Transverse colon (tissue), 4 donors: Measurements from ENCODE around the gene RALGAPA1. TPM values are rescaled to one million over a fixed set of nuclear protein-coding genes. Genes with fewer than 3 reads are reported as not detected.
"Not testable (repeated sequence)": the region's sequence is repeated elsewhere in the genome, so short reads cannot be mapped to it uniquely, and the experiment has no call there.

Source experiments
- DNase-seq: peaks from one replicate; pipeline ENCODE4 v3.0.0-alpha.2; 2019
- H3K27ac ChIP-seq, 4 donors: fragments of 200-600 bp; sonication (generic); 2 replicates each; pipeline ENCODE4 v1.5.1; 2016 to 2018; ENCODE audit warnings: inconsistent platforms in 4 of 4
- H3K27me3 ChIP-seq: fragments of 200-600 bp; sonication (generic); 2 replicates; pipeline ENCODE4 v1.5.1; 2017; ENCODE audit warnings: inconsistent platforms
- H3K36me3 ChIP-seq, 4 donors: fragments of 200-600 bp; sonication (generic); 2 replicates each; pipeline ENCODE4 v1.5.1; 2017 to 2019; ENCODE audit warnings: inconsistent platforms in 4 of 4
- H3K4me1 ChIP-seq, 4 donors: fragments of 200-600 bp; sonication (generic); 2 replicates each; pipeline ENCODE4 v1.5.1; 2017 to 2020; ENCODE audit warnings: inconsistent platforms in 4 of 4
- H3K4me3 ChIP-seq, 4 donors: fragments of 200-600 bp; sonication (generic); 1 replicate in 1 of 4; 2 replicates in 3 of 4; pipeline versions ENCODE4 v1.5.1 to v1.6.1; 2017 to 2019; ENCODE audit warnings: inconsistent platforms in 4 of 4
- H3K9me3 ChIP-seq, 2 donors: fragments of 200-600 bp; sonication (generic); 2 replicates each; pipeline ENCODE4 v1.5.1; 2017 to 2019; ENCODE audit warnings: inconsistent platforms in 2 of 2
- EP300 ChIP-seq: sonication (generic); formaldehyde crosslinking; IDR thresholded peaks from one replicate; pipeline ENCODE4 v1.6.1; 2017; ENCODE audit warnings: antibody characterized with exemption, low read depth
- POLR2A ChIP-seq: fragments of 450-650 bp; IDR thresholded peaks from one replicate; pipeline ENCODE4 v1.6.1; 2016; ENCODE audit warnings: antibody characterized with exemption, mild to moderate bottlenecking, moderate library complexity
- POLR2AphosphoS5 ChIP-seq, 3 donors: sonication (generic); formaldehyde crosslinking; IDR thresholded peaks; one replicate each; pipeline ENCODE4 v1.6.1; 2016; ENCODE audit warnings: antibody characterized with exemption in 3 of 3
- WGBS, 2 donors: methylation state at CpG; one replicate each; pipeline ENCODE4 v1.1.5; 2018; ENCODE audit warnings: low coverage in 1 of 2; 5-methylcytosine and 5-hydroxymethylcytosine counted together
- in situ Hi-C, 4 donors: fragments of 200-750 bp; cut with MboI; loops; one replicate each; pipeline versions ENCODE4 v1.15.0 to v1.15.1; 2017; ENCODE audit warnings: low sequenced_read_pairs in 3 of 4, low pct_ligation_motif_present in 1 of 4, low pct_unique_long_range_greater_than_20kb in 1 of 4
- intact Hi-C: fragments of 100-400 bp; cut with DNase I; formaldehyde crosslinking; loops from one replicate; pipeline ENCODE4 v1.15.1; 2023; ENCODE audit warnings: low total_unique reads
- total RNA-seq, 4 donors: library from RNA; depleted of rRNA; stranded (reverse); fragments of >200 nt; gene quantifications; one replicate each; pipeline ENCODE4 v1.1.0, GENCODE V29; 2016
- TF ChIP-seq, protein P1 (sequence below), 5 experiments: fragments of 200-600 bp in 3 of 5; fragments of 450-650 bp in 2 of 5; sonication (generic) in 3 of 5; IDR thresholded peaks; 1 replicate in 2 of 5; 2 replicates in 3 of 5; pipeline ENCODE4 v1.5.1; 2016 to 2017; ENCODE audit warnings: antibody characterized with exemption in 5 of 5, inconsistent platforms in 3 of 5, mild to moderate bottlenecking in 2 of 5, moderate library complexity in 1 of 5

The RALGAPA1 gene
- total RNA-seq, 4 donors from 2014 or later = 84.7 to 122 (median 119) TPM

DNA sequence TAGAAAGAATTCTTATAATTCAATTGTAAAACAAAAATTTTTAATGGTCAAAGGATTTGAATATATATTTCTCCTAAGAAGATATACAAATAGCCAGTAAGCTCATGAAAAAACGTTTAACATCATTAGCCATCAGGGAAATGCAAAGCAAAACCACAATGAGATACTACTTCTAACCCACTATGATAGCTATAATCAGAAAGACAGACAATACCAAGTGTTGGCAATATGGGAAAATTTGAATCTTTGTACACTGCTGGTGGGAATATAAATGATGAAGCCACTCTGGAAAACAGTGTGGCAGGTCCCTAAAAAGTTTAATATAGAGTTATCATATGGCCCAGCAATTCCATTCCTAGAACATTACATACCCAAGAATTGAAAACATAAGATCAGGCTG lies 25.4 kb downstream of the RALGAPA1 start:
- Histone ChIP-seq H3K27me3 (no peaks in the 10 kb centered on the region), H3K4me3 (no peak overlapping the region), H3K9me3 (peaks cover 4 to 18% of the 10 kb centered on the region in 2 donors), H3K36me3 (no peaks in the 10 kb centered on the region), H3K4me1 (no peaks in the 10 kb centered on the region), H3K27ac (no peak overlapping the region)
- no peak for TF ChIP-seq EP300
- TF ChIP-seq, protein P1, sequence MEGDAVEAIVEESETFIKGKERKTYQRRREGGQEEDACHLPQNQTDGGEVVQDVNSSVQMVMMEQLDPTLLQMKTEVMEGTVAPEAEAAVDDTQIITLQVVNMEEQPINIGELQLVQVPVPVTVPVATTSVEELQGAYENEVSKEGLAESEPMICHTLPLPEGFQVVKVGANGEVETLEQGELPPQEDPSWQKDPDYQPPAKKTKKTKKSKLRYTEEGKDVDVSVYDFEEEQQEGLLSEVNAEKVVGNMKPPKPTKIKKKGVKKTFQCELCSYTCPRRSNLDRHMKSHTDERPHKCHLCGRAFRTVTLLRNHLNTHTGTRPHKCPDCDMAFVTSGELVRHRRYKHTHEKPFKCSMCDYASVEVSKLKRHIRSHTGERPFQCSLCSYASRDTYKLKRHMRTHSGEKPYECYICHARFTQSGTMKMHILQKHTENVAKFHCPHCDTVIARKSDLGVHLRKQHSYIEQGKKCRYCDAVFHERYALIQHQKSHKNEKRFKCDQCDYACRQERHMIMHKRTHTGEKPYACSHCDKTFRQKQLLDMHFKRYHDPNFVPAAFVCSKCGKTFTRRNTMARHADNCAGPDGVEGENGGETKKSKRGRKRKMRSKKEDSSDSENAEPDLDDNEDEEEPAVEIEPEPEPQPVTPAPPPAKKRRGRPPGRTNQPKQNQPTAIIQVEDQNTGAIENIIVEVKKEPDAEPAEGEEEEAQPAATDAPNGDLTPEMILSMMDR (IDR thresholded peaks at IDR 0.05) = no peak
- no peak for TF ChIP-seq POLR2AphosphoS5 (IDR thresholded peaks at IDR 0.05)
- TF ChIP-seq POLR2A = no peak
- no peak for DNase-seq
- intact Hi-C loops (no loop called here), in situ Hi-C loops (no loop called here)
- whole genome bisulfite sequencing, 2 donors = 37 to 51% methylated on average over 1 of the region's 1 CpG

GRCh38 chr14:35779368-35779767 lies 29.7 kb downstream of the RALGAPA1 start:
- 91 to 96% methylated on average over 3 of the region's 3 CpGs for WGBS, 2 donors
- no peak overlapping the region for H3K4me3 ChIP-seq
- in situ Hi-C loops (no loop called here), intact Hi-C loops (no loop called here)
- H3K4me1 ChIP-seq = no peaks in the 10 kb centered on the region
- peaks cover 4 to 18% of the 10 kb centered on the region in 2 donors for H3K9me3 ChIP-seq
- H3K27ac ChIP-seq = no peak overlapping the region
- TF ChIP-seq, protein P1 (IDR thresholded peaks at IDR 0.05) = no peak
- TF ChIP-seq EP300 (no peak), POLR2A (no peak), POLR2AphosphoS5 (IDR thresholded peaks at IDR 0.05) (no peak)
- no peaks in the 10 kb centered on the region for H3K27me3 ChIP-seq
- H3K36me3 ChIP-seq = no peaks in the 10 kb centered on the region
- no peak for DNase-seq

DNA sequence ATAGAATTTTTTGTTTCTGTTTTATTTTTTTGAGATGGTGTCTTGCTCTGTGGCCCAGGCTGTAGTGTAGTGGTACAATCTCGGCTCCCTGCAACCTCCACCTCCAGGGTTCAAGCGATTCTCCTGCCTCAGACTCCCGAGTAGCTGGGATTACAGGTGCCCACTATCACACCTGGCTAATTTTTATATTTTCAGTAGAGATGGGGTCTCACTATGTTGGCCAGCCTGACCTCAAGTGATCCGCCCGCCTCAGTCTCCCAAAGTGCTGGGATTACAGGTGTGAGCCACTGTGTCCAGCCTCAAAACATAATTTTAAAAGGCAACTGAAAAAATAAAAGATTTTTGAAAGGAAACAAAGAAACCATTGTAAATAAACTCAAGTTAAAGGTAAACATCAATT lies 31.5 kb downstream of the RALGAPA1 start:
- H3K27me3 ChIP-seq, H3K36me3 ChIP-seq, H3K27ac ChIP-seq, in situ Hi-C loops, H3K4me3 ChIP-seq, H3K4me1 ChIP-seq, intact Hi-C loops, DNase-seq: not testable (repeated sequence)
- peaks cover 4 to 18% of the 10 kb centered on the region in 2 donors for H3K9me3 ChIP-seq
- WGBS, 2 donors = 97 to 100% methylated on average over 1 to 5 of the region's 5 CpGs

GRCh38 chr14:35776823-35777222 lies 32.3 kb downstream of the RALGAPA1 start:
- H3K36me3 ChIP-seq = peaks cover 0 to 6% (median 1%) of the 10 kb centered on the region in 4 donors
- peaks cover 4 to 16% of the 10 kb centered on the region in 2 donors for H3K9me3 ChIP-seq
- in situ Hi-C loops = no loop called here
- no peaks in the 10 kb centered on the region for H3K4me1 ChIP-seq
- H3K27ac ChIP-seq = no peak overlapping the region
- no peak overlapping the region for H3K4me3 ChIP-seq
- intact Hi-C loops = no loop called here
- 89 to 90% methylated on average over 4 of the region's 4 CpGs for WGBS, 2 donors
- no peak for DNase-seq
- H3K27me3 ChIP-seq = no peaks in the 10 kb centered on the region
- TF ChIP-seq POLR2A (no peak), POLR2AphosphoS5 (IDR thresholded peaks at IDR 0.05) (no peak), EP300 (no peak)
- TF ChIP-seq, protein P1 (IDR thresholded peaks at IDR 0.05) = no peak

DNA sequence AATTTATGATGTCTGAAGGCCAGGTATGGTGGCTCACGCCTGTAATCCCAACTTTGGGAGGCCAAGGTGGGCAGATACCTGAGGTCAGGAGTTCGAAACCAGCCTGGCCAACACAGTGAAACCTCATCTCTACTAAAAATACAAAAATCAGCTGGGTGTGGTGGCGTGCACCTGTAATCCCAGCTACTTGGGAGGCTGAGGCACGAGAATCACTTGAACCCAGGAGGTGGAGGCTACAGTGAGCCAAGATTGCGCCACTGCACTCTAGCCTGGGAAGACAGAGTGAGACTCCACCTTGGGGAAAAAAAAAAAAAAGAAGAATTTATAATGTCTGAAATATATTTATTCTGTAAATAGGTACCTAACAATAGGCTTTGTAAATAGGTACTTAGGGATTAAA lies 33.0 kb downstream of the RALGAPA1 start:
- DNase-seq, intact Hi-C loops: not testable (repeated sequence)
- WGBS, 2 donors = 87 to 100% methylated on average over 5 of the region's 5 CpGs

More for the DNA sequence above, 33.0 kb downstream of the RALGAPA1 start:
- H3K36me3 ChIP-seq, H3K27ac ChIP-seq, in situ Hi-C loops, H3K27me3 ChIP-seq, H3K4me1 ChIP-seq, H3K9me3 ChIP-seq, H3K4me3 ChIP-seq: not testable (repeated sequence)
